ENCODE data around the gene SLC7A6OS.
A peak's percentile ranks its signal among the peaks of the same experiment; 100 is the strongest.
"Not testable (repeated sequence)": the region's sequence is repeated elsewhere in the genome, so short reads cannot be mapped to it uniquely, and the experiment has no call there.

The SLC7A6OS gene

GRCh38 chr16:68289621-68290329, 21.0 kb downstream of the SLC7A6OS start:
- Mint-ChIP-seq H3K4me1 (peaks cover 5% of the 10 kb centered on the region), H3K36me3 (ENCODE audit: low read depth) (peaks cover 50% of the 10 kb centered on the region), H3K4me3 (no peak overlapping the region), H3K9me3 (no peaks in the 10 kb centered on the region), H3K27ac (peak overlapping the region in 2 of 3 experiments; percentile 30 to 32), H3K27me3 (ENCODE audit: low read depth) (peaks cover 3% of the 10 kb centered on the region)
- TF ChIP-seq CTCF (IDR thresholded peaks at IDR 0.05; ENCODE audit: unreplicated experiment in 3 of 3) = no peak

GRCh38 chr16:68289202-68289601, 21.5 kb downstream of the SLC7A6OS start:
- H3K4me3 Mint-ChIP-seq = no peak overlapping the region
- H3K27me3 Mint-ChIP-seq (ENCODE audit: low read depth) = peaks cover 1% of the 10 kb centered on the region
- peaks cover 5% of the 10 kb centered on the region for H3K4me1 Mint-ChIP-seq
- no peak for TF ChIP-seq CTCF (IDR thresholded peaks at IDR 0.05; ENCODE audit: unreplicated experiment in 3 of 3)
- H3K9me3 Mint-ChIP-seq = no peaks in the 10 kb centered on the region
- peaks cover 50% of the 10 kb centered on the region for H3K36me3 Mint-ChIP-seq (ENCODE audit: low read depth)
- no peak overlapping the region for H3K27ac Mint-ChIP-seq

DNA sequence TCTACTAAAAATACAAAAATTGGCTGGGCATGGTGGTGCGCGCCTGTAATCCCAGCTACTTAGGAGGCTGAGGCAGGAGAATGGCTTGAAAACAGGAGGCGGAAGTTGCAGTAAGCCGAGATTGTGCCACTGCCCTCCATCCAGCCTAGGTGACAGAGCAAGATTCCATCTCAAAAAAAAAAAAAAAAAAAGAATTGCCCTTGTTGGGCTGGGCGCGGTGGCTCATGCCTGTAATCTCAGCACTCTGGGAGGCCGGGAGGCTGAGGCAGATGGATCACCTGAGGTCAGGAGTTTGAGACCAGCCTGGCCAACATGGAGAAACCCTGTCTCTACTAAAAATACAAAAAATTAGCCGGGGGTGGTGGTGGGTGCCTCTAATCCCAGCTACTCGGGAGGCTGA, 21.9 kb downstream of the SLC7A6OS start:
- not testable (repeated sequence) for H3K27me3 Mint-ChIP-seq (ENCODE audit: low read depth); H3K4me1 Mint-ChIP-seq; H3K9me3 Mint-ChIP-seq; H3K4me3 Mint-ChIP-seq; H3K27ac Mint-ChIP-seq
- H3K36me3 Mint-ChIP-seq (ENCODE audit: low read depth) = peaks cover 50% of the 10 kb centered on the region

DNA sequence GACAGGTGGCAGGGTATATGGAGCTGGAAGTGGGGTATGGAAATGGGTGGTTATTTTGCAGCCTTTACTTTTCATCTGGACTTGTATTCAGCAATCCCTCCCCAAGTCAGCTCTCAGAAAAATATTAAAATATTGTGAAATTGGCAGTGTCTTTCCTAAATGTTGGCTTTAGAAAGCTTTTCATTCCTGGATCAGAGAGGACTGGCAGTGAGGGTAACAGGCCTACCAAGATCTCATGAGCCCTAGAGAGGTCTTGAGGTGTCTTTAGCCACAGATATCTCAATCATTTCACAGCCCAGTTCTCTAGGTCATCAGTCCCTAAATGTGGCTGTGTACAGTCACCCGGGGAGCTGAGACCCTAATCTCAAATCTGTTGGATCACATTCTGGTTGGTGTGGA, 22.5 kb downstream of the SLC7A6OS start:
- Mint-ChIP-seq H3K4me3 (no peak overlapping the region), H3K36me3 (ENCODE audit: low read depth) (peaks cover 45% of the 10 kb centered on the region), H3K27me3 (ENCODE audit: low read depth) (no peaks in the 10 kb centered on the region), H3K4me1 (peaks cover 5% of the 10 kb centered on the region), H3K9me3 (no peaks in the 10 kb centered on the region), H3K27ac (no peak overlapping the region)
- no peak for TF ChIP-seq CTCF (IDR thresholded peaks at IDR 0.05; ENCODE audit: unreplicated experiment in 3 of 3)

DNA sequence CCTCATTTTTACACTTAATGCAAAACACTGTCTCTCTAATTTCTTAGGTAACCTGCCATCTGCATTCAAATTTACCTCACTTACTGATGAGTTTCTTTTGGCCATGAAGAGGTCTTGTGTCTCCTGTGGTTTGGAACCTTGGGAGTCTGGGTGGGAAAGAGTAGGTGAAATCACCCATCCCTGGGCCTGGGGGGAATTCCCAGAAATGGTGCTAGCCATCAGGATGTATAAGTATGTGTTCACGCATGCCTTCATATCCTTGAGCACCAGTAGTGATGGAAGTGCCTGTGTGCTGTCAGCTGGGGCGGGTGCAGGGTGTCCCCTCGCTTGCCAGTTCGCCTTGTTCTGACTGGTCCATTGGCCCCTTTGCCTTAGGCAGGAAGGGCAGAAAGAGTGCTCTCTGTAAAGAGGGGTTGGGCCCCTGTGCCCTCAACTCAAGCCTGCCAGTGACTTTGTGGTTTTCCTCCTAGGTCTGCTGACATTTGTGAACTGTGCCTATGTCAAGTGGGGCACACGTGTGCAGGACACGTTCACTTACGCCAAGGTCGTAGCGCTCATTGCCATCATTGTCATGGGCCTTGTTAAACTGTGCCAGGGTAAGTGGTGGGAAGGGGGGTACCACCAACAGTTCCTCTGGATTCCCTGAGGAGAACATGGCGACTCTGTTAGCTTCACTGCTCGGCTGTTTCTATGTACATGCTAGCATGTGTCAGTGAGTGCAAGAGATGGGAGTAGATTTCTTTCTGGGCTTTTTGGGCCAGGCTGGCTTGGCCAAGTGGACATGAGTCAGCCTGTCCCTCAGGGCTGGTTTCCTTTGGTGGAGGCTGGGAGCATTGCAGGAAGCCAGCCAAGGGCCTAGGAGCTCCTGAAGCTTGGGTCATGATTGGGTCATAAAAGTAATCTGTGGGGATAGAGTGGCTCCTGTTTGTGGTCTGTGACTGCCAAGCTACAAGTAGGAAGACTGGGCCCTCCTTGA, 23.2 kb downstream of the SLC7A6OS start:
- Mint-ChIP-seq H3K4me3 (no peak overlapping the region), H3K36me3 (ENCODE audit: low read depth) (peaks cover 41% of the 10 kb centered on the region), H3K27ac (no peak overlapping the region), H3K9me3 (no peaks in the 10 kb centered on the region), H3K27me3 (ENCODE audit: low read depth) (no peaks in the 10 kb centered on the region), H3K4me1 (peaks cover 5% of the 10 kb centered on the region)
- no peak for TF ChIP-seq CTCF (IDR thresholded peaks at IDR 0.05; ENCODE audit: unreplicated experiment in 3 of 3)

Data from nephron (organoid).